ENCODE results near the gene TMEM256. TPM values are rescaled to one million over a fixed set of nuclear protein-coding genes. Genes with fewer than 3 reads are reported as not detected.

Gene TMEM256
- total and polyA plus RNA-seq, 7 experiments from 2014 or later, result 31.5 to 64.9 (median 48.2) TPM

- Mint-ChIP-seq H3K36me3 (peaks cover 0 to 20% (median 0%) of the 10 kb centered on the region in 5 donors), H3K27ac (peak overlapping the region in 8 of 9 donors; percentile 10 to 93 (median 65)), H3K4me3 (peak overlapping the region in 1 of 10 donors; percentile 46), H3K27me3 (no peaks in the 10 kb centered on the region), H3K4me1 (peaks cover 14 to 53% (median 32%) of the 10 kb centered on the region in 7 donors), H3K9me3 (no peaks in the 10 kb centered on the region)
- Histone ChIP-seq H3K4me3 (ENCODE audit: low read length) (no peak overlapping the region), H3K9me3 (ENCODE audit: control insufficient read depth in 2 of 3, low read length in 3 of 3) (no peaks in the 10 kb centered on the region), H3K27me3 (ENCODE audit: control insufficient read depth in 2 of 2, insufficient read depth in 2 of 2, low read length in 2 of 2) (no peaks in the 10 kb centered on the region), H3K27ac (ENCODE audit: low read depth, low read length) (no peak overlapping the region), H3K36me3 (ENCODE audit: control insufficient read depth in 2 of 3, insufficient read depth in 3 of 3, low read length in 3 of 3) (peaks cover 0 to 8% (median 0%) of the 10 kb centered on the region in 3 experiments), H3K4me1 (ENCODE audit: control insufficient read depth in 2 of 2, insufficient read depth in 2 of 2, low read length in 2 of 2) (peaks cover 10 to 27% of the 10 kb centered on the region in 2 donors)
- DNase-seq, result no peak
- intact Hi-C loops (cut with micrococcal nuclease), result loop anchor here (5.0 to 10.0 kb wide), 4 partner anchors 72 to 333 kb away; partner anchors contain the start of genes POLR2A (in 1 of the 2), SLC2A4 (in 1 of the 2), SLC35G6 (in 1 of the 2) and TP53 (in 1 of the 2)
- POLR2A ChIA-PET, result interaction anchor here (0.9 to 5.4 kb wide), 10 partner anchors 18 to 331 kb away, joined by 3 to 29 read pairs (median 4); partner anchors contain the start of genes ACAP1, POLR2A, TMEM102 and TMEM256
- ATAC-seq, result no peak
- CTCF ChIA-PET, result interaction anchor here (0.6 to 5.3 kb wide), 7 partner anchors 13 to 235 kb away, joined by 4 to 67 read pairs (median 7); partner anchors contain the start of genes FGF11, NEURL4, PLSCR3 and SPEM1
These were observed 49.5 kb downstream of the TMEM256 start for GRCh38 chr17:7354262-7354843.

Other genes starting within 250 kb of the TMEM256 start
Only the 30 nearest of the 39 such genes appear.
- 10 to 100 TPM; 51.2 to 91.5 (median 52.3) TPM for gene DVL2, start 169.6 kb downstream of the TMEM256 start, total RNA-seq
- 10 to 100 TPM; 15.1 to 31.1 TPM for gene DVL2, start 169.6 kb downstream of the TMEM256 start, polyA plus RNA-seq
- 10 to 100 TPM; 12.3 to 58.7 (median 55.2) TPM for gene PHF23, start 164.6 kb downstream of the TMEM256 start, total RNA-seq
- 10 to 100 TPM; 16.0 to 41.3 TPM for gene PHF23, start 164.6 kb downstream of the TMEM256 start, polyA plus RNA-seq
- gene GABARAP, start 161.6 kb downstream of the TMEM256 start, total RNA-seq, result 100 to 1,000 TPM; 214 to 427 (median 286) TPM
- 100 to 1,000 TPM; 656 to 950 TPM for gene GABARAP, start 161.6 kb downstream of the TMEM256 start, polyA plus RNA-seq
- 100 to 1,000 TPM in 4 of 5 experiments, 10 to 100 TPM in 1; 96.8 to 173 (median 133) TPM for gene CTDNEP1, start 152.4 kb downstream of the TMEM256 start, total RNA-seq
- 10 to 100 TPM; 38.3 to 45.4 TPM for gene CTDNEP1, start 152.4 kb downstream of the TMEM256 start, polyA plus RNA-seq
- gene ELP5, start 151.9 kb downstream of the TMEM256 start, total RNA-seq, result 10 to 100 TPM; 26.9 to 49.1 (median 32.9) TPM
- 10 to 100 TPM; 60.4 to 89.9 TPM for gene ELP5, start 151.9 kb downstream of the TMEM256 start, polyA plus RNA-seq
- 1 to 10 TPM in 2 of 5 experiments, under 1 TPM in 3; 0.29 to 3.8 (median 0.81) TPM for gene CLDN7, start 141.6 kb downstream of the TMEM256 start, total RNA-seq
- gene CLDN7, start 141.6 kb downstream of the TMEM256 start, polyA plus RNA-seq, result 1 to 10 TPM; 1.7 to 2.9 TPM
- gene SLC2A4, start 122.4 kb downstream of the TMEM256 start, total RNA-seq, result not detected
- gene SLC2A4, start 122.4 kb downstream of the TMEM256 start, polyA plus RNA-seq, result not detected
- under 1 TPM in 3 of 5 experiments, not detected in 2; 0.27 to 0.64 (median 0.40) TPM for gene YBX2, start 109.5 kb downstream of the TMEM256 start, total RNA-seq
- not detected for gene YBX2, start 109.5 kb downstream of the TMEM256 start, polyA plus RNA-seq
- 100 to 1,000 TPM; 237 to 666 (median 453) TPM for gene EIF5A, start 96.5 kb downstream of the TMEM256 start, total RNA-seq
- gene EIF5A, start 96.5 kb downstream of the TMEM256 start, polyA plus RNA-seq, result 100 to 1,000 TPM; 158 to 558 TPM
- gene GPS2, start 88.7 kb downstream of the TMEM256 start, total RNA-seq, result 100 to 1,000 TPM in 3 of 5 experiments, 10 to 100 TPM in 2; 72.6 to 145 (median 107) TPM
- gene GPS2, start 88.7 kb downstream of the TMEM256 start, polyA plus RNA-seq, result 100 to 1,000 TPM in 1 of 2 donors, 10 to 100 TPM in 1; 80.1 to 134 TPM
- 10 to 100 TPM; 42.6 to 92.6 (median 50.1) TPM for gene NEURL4, start 74.8 kb downstream of the TMEM256 start, total RNA-seq
- 1 to 10 TPM; 1.1 to 2.5 TPM for gene NEURL4, start 74.8 kb downstream of the TMEM256 start, polyA plus RNA-seq
- 100 to 1,000 TPM; 482 to 708 (median 599) TPM for gene ACAP1, start 67.6 kb downstream of the TMEM256 start, total RNA-seq
- 100 to 1,000 TPM; 234 to 337 TPM for gene ACAP1, start 67.6 kb downstream of the TMEM256 start, polyA plus RNA-seq
- gene KCTD11, start 51.9 kb downstream of the TMEM256 start, total RNA-seq, result 10 to 100 TPM in 1 of 5 experiments, 1 to 10 TPM in 4; 2.7 to 13.7 (median 4.0) TPM
- gene KCTD11, start 51.9 kb downstream of the TMEM256 start, polyA plus RNA-seq, result 1 to 10 TPM in 1 of 2 donors, under 1 TPM in 1; 0.83 to 1.1 TPM
- not detected for gene TMEM95, start 48.9 kb downstream of the TMEM256 start, total RNA-seq
- gene TMEM95, start 48.9 kb downstream of the TMEM256 start, polyA plus RNA-seq, result not detected
- gene TNK1, start 23.0 kb downstream of the TMEM256 start, total RNA-seq, result 10 to 100 TPM in 4 of 5 experiments, 1 to 10 TPM in 1; 1.5 to 23.4 (median 13.9) TPM
- gene TNK1, start 23.0 kb downstream of the TMEM256 start, polyA plus RNA-seq, result 1 to 10 TPM; 5.8 to 7.4 TPM
- gene PLSCR3, start 9.6 kb downstream of the TMEM256 start, total RNA-seq, result 100 to 1,000 TPM in 1 of 5 experiments, 10 to 100 TPM in 4; 74.8 to 142 (median 85.0) TPM
- 100 to 1,000 TPM; 162 to 212 TPM for gene PLSCR3, start 9.6 kb downstream of the TMEM256 start, polyA plus RNA-seq
- 10 to 100 TPM in 3 of 5 experiments, 1 to 10 TPM in 2; 1.6 to 17.8 (median 11.9) TPM for gene NLGN2, start 3.7 kb upstream of the TMEM256 start, total RNA-seq
- gene NLGN2, start 3.7 kb upstream of the TMEM256 start, polyA plus RNA-seq, result under 1 TPM; 0.20 to 0.28 TPM
- gene SPEM1, start 16.2 kb upstream of the TMEM256 start, total RNA-seq, result not detected
- not detected for gene SPEM1, start 16.2 kb upstream of the TMEM256 start, polyA plus RNA-seq
- gene SPEM2, start 21.5 kb upstream of the TMEM256 start, total RNA-seq, result not detected
- gene SPEM2, start 21.5 kb upstream of the TMEM256 start, polyA plus RNA-seq, result not detected
- not detected for gene SPEM3, start 24.8 kb upstream of the TMEM256 start, total RNA-seq
- not detected for gene SPEM3, start 24.8 kb upstream of the TMEM256 start, polyA plus RNA-seq
- 10 to 100 TPM in 3 of 5 experiments, 1 to 10 TPM in 2; 8.2 to 19.1 (median 16.5) TPM for gene TMEM102, start 31.3 kb upstream of the TMEM256 start, total RNA-seq
- gene TMEM102, start 31.3 kb upstream of the TMEM256 start, polyA plus RNA-seq, result 10 to 100 TPM in 1 of 2 donors, 1 to 10 TPM in 1; 8.5 to 26.1 TPM
- gene FGF11, start 35.4 kb upstream of the TMEM256 start, total RNA-seq, result 10 to 100 TPM in 1 of 5 experiments, 1 to 10 TPM in 4; 2.8 to 39.7 (median 3.4) TPM
- under 1 TPM in 1 of 2 donors, not detected in 1; 0.09 TPM for gene FGF11, start 35.4 kb upstream of the TMEM256 start, polyA plus RNA-seq
- gene CHRNB1, start 41.0 kb upstream of the TMEM256 start, total RNA-seq, result 10 to 100 TPM in 1 of 5 experiments, 1 to 10 TPM in 4; 6.0 to 14.6 (median 7.2) TPM
- 10 to 100 TPM; 14.9 to 24.8 TPM for gene CHRNB1, start 41.0 kb upstream of the TMEM256 start, polyA plus RNA-seq
- 10 to 100 TPM; 30.3 to 89.2 (median 64.1) TPM for gene ZBTB4, start 75.5 kb upstream of the TMEM256 start, total RNA-seq
- 10 to 100 TPM; 15.3 to 25.5 TPM for gene ZBTB4, start 75.5 kb upstream of the TMEM256 start, polyA plus RNA-seq
- under 1 TPM in 1 of 5 experiments, not detected in 4; 0.16 TPM for gene SLC35G6, start 77.3 kb upstream of the TMEM256 start, total RNA-seq
- not detected for gene SLC35G6, start 77.3 kb upstream of the TMEM256 start, polyA plus RNA-seq
- gene POLR2A, start 80.3 kb upstream of the TMEM256 start, total RNA-seq, result 100 to 1,000 TPM; 165 to 501 (median 225) TPM
- gene POLR2A, start 80.3 kb upstream of the TMEM256 start, polyA plus RNA-seq, result 10 to 100 TPM; 43.6 to 82.4 TPM
- gene TNFSF12, start 145.0 kb upstream of the TMEM256 start, total RNA-seq, result 10 to 100 TPM; 27.3 to 82.4 (median 36.9) TPM
- gene TNFSF12, start 145.0 kb upstream of the TMEM256 start, polyA plus RNA-seq, result 10 to 100 TPM; 25.4 to 36.1 TPM
- 10 to 100 TPM in 1 of 5 experiments, 1 to 10 TPM in 4; 2.0 to 45.6 (median 4.4) TPM for gene TNFSF13, start 154.7 kb upstream of the TMEM256 start, total RNA-seq
- gene TNFSF13, start 154.7 kb upstream of the TMEM256 start, polyA plus RNA-seq, result 1 to 10 TPM; 1.1 to 1.5 TPM
- 10 to 100 TPM; 35.0 to 43.8 (median 40.8) TPM for gene SENP3, start 157.8 kb upstream of the TMEM256 start, total RNA-seq
- 10 to 100 TPM; 13.2 to 20.6 TPM for gene SENP3, start 157.8 kb upstream of the TMEM256 start, polyA plus RNA-seq
- gene CD68, start 175.5 kb upstream of the TMEM256 start, total RNA-seq, result 100 to 1,000 TPM in 1 of 5 experiments, 10 to 100 TPM in 2, 1 to 10 TPM in 2; 6.8 to 176 (median 18.8) TPM
- gene CD68, start 175.5 kb upstream of the TMEM256 start, polyA plus RNA-seq, result under 1 TPM; 0.12 to 0.21 TPM

All from naive thymus-derived CD4-positive, alpha-beta T cell (primary cell).